CD4-positive, alpha-beta T cell treated with Interleukin-17A for 1 hour (primary cell): Measurements from ENCODE around the gene ZNF689.
A peak's percentile ranks its signal among the peaks of the same experiment; 100 is the strongest.
"Not testable (repeated sequence)": the region's sequence is repeated elsewhere in the genome, so short reads cannot be mapped to it uniquely, and the experiment has no call there.

Experiments
- DNase-seq: peaks from one replicate; pipeline ENCODE4 v3.0.0-alpha.2; 2020

Gene ZNF689

GRCh38 chr16:30609926-30610839 lies at the start of gene ZNF689:
TSS of gene ZNF689 (minus strand) at chr16:30610389. CDS start at chr16:30610041, 348 bp downstream.
- DNase-seq = peak; percentile 98

DNA sequence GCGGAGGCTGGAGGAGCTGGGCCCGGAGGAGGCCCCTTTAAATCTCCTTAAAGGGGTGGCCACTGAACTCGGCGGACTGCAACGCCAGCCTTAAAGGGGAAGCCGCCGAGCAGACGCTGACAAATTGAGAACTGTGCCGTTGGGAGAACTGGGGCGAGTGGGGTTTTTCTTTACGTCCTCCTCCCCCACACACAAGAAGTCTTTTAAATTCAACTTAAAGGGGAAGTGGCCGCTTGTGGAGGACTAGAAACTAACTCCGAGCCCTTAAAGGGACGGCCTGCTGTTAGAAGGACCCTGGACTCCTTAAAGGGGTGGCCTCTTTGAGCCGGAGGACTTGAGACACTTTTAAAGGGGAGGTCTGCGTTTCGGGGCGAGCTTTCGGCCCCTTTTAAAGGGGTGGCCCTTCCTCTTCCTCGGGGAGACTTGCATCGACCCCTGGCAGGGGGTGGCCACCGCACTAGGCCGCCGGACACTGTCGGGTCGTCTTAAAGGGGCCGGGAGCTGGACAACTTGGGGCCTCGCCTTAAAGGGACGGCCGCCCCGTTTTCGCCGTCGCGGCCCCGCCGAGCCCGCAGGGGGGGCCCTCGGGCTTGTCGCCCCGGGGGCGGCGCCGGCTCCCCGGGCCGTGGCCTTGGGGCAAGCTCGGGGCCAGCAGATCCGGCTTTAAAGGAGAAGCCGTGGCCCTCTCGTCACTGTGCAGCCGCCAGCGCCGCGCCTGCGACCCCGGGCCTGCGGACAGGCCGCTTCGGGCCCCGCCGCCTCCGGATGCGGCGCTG lies 48.7 kb upstream of the ZNF689 start:
- peak; percentile 97 for DNase-seq

DNA sequence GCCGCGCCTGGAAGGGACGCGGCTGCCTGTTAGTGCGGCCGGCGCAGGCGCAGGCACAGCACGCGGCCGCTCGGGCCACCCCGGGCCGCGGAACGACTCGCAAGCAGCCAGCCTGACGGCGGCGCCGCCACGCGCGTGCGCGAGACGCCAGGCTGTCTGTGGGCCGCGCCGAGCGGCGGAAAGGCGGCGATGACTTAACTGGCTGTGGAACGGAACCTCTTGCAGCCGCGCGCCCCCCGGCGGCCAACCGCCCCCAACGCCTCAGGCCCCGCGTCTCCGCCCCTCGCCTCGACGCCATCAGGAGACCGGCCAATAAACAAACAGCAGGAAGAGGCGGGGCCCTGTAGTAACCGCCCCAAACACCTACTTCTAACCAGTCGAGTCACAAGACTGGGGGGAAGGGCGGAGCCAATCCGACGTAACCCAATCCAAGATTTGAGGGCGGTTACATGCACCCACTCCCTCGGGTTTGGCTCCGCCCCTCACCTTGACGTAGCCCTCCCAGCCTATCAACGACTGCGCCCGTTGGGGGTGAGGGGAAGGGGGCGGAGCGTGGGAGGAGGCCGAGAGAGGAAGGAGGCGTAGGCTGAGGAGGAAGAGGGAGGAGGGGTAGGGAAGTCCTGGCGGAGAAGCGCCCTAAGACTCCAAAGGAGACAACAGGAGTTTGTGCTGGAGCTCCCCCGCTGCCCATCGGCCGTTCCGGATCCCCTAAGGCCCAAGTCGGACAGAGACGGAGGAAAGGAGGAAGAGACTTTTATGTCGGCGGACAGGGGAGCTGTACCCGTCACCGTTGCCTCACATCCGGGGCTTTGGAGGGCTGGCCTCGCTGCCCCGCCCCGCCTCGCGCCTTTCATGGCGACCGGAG lies 47.9 kb upstream of the ZNF689 start, which contains the start of gene FBRS:
Gene FBRS, plus strand, starts transcription at position 566 of the 865 bp plus-strand sequence. CDS start 1,088 bp downstream, outside the sequence.
- peak; percentile 100 for DNase-seq

DNA sequence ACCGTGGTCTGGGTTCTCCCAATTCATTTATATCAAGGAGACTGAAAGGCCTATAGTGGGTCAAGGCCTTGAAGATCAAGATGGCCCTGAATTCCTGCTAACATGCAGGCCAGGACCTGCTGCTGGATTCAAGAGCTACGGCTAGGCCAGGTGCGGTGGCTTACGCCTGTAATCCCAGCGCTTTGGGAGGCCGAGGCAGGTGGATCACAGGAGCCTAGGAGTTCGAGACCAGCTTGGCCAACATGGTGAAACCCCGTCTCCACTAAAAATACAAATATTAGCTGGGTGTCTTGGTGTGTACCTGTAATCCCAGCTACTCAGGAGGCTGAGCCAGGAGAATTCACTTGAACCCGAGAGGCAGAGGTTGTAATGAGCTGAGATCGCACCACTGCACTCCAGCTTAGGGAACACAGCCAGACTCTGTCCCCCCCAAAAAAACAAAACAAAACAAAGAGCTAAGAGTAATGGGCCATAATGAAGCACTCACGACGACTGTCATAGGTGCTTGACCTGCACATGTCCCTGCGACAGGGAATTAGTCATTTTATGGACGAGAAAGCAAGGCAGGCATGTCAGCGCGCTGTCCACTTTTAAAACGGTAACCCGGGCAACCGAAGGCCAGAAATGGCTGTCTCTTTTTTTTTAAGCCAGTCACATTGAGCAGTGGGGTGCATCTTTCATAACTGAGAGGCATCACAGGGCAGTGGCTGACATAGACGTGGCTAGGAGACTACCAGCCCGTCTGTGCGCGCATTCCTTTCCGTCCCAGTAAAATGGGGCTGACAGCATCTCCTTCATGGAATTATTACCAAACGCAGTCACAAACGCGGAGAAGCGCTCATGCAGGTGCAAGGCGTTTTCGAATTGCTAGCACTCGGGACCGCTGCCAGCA lies 47.0 kb upstream of the ZNF689 start:
- DNase-seq = no peak

- DNase-seq = no peak
These were observed 46.2 kb upstream of the ZNF689 start for GRCh38 chr16:30656388-30656787.

DNA sequence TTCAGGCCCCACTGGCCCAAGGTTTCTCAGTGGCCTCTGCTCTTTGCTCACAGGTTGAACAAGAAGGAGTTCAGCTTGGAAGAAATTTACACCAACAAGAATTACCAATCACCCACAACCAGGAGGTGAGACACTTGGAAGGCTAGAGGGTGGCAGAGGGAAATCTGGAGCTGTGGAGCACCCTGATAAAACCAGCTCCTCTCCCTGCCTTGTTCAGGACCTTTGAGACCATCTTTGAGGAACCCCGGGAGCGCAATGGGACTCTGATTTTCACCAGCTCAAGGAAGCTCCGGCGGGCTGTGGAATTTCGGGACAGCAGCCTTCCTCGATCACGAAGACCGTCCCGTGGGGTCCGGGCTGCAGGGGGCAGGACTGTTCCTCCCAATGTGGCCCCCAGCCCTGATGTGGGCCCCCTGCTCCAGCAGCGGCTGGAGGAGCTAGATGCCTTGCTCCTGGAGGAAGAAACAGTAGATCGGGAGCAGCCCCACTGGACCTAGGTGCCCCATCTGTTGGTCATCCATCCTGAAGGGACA lies 45.7 kb upstream of the ZNF689 start:
- no peak for DNase-seq

GRCh38 chr16:30654856-30655255 lies 44.7 kb upstream of the ZNF689 start:
- DNase-seq = no peak

GRCh38 chr16:30652718-30653117 lies 42.5 kb upstream of the ZNF689 start:
- no peak for DNase-seq

DNA sequence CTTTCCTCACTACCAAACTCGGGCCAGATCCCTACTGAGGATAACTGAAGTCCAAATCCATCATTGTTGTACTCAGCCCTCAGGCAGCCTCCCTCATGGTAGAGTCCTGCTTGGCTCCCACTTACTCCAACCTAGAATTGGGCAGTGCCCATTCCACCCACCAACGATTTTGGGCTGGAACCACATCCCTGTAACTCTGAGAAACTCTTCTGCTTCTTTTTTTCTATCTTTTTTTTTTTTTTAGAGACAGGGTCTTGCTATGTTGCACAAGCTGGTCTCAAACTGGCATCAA lies 41.8 kb upstream of the ZNF689 start:
- DNase-seq = no peak

DNA sequence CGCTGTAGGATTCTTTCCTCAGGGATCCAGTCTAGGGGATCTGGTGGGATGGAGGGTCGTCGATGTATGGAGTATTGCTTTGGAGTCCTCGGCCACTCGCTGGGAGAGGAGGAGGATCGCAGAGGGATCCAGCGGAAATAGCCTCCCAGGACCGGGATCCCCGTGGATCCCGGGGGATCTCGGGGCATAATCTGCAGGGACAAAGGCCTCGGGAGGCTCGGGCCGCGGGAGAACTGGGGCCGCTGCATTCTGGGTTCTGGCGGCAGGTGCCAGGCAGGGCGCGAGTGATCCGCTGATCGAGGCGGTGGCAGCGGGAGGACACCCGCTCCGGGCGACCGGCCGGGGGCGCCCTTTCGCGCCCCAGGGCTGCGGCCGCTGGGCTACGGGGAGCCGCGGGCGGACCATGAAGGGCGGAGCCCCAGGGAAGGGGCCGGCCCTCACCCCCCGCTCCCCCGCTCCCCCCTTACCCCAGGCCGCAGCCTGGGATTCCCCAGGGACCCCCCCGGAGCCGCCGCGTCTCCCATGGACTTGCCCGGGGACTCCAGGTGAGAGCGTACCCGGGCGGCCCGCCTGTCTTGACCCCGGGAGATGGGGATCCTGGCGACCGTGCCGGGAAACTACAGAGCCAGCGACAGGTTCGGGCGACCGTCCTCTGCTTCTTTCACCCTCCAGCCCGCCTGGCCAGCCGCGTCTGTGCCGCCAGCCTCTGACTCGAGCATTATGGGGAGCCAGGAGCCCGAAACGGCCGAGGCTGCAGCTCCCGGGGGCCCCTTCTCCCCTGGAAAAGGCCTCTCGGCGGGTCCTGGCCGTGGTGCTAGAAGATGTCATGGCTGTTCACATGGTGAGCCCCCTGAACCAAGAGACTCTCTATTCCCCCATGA lies 41.2 kb upstream of the ZNF689 start:
- peak; percentile 86 for DNase-seq

- DNase-seq = peak; percentile 100
These were observed 40.4 kb upstream of the ZNF689 start, which contains the start of gene PRR14 for GRCh38 chr16:30650369-30651123. TSS of gene PRR14 (plus strand) at chr16:30650960. CDS start at chr16:30651646, 686 bp downstream.

GRCh38 chr16:30649725-30650368 lies 39.7 kb upstream of the ZNF689 start:
- DNase-seq = peak; percentile 48

- no peak for DNase-seq
These were observed 37.0 kb upstream of the ZNF689 start for GRCh38 chr16:30647274-30647571.

- no peak for DNase-seq
These were observed 35.5 kb upstream of the ZNF689 start for GRCh38 chr16:30645727-30646126.

DNA sequence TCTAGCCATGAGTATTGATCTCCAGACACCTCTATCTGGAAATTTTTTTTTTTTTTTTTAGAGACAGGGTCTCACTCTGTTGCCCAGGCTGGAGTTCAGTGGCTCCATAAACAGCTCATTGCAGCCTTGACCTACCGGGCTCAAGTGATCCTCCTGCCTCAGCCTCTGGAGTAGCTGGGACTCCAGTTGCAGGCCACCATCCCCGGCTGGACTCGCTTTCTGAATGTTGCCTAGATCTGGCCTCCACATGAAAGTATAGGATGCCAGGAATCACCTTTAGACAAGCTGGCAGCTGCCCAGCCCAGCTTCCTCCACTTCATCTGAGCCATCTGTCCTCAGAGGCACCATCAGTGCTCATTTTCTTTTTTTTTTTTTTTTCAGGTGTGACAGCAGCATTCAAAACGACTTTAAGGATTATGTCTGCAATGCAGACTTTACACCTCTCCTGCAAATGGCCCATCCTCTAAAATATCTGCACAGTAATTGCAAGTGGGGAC lies 34.2 kb upstream of the ZNF689 start:
- no peak for DNase-seq

- DNase-seq = no peak
These were observed 31.3 kb upstream of the ZNF689 start for GRCh38 chr16:30641378-30641982.

DNA sequence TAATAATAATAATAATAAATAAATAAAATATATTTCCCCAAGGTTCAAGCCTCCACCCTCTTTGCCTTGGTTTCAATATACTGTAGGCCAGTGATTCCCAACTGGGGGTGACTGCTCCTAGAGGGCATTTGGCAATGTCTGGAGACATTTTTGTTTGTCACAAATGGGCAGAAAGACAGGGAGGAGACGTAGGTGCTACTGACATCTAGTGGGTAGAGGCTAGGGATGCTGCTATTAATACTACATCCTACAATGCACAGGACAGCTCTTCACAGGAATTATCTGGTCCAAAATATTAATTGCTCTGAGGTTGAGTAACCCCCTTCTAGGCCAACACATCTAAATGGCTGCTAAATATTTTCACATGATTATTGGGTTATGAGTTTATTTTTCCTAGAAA lies 27.8 kb upstream of the ZNF689 start:
- DNase-seq = peak; percentile 66

- DNase-seq = not testable (repeated sequence)
These were observed 26.9 kb upstream of the ZNF689 start for GRCh38 chr16:30637139-30637538.

DNA sequence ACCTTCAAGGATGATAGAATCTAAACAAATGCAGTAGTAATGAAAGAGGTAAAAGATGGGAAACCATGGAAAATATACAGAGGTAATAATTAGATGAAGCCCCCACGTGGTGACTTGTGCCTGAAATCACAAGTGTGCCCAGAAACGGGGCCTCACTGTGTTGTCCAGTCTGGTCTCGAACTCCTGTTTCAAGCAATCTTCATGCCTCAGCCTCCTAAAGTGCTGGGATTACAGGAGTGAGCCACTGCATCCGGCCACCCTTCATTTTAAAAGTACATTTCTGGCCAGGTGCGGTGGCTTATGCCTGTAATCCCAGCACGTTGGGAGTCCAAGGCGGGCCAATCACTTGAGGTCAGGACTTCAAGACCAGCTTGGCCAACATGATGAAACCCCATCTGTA lies 26.4 kb upstream of the ZNF689 start:
- DNase-seq = no peak
